Fibroblast of lung (primary cell): Measurements from ENCODE around the gene IL21R.

ENCODE experiments used
- CTCF ChIP-seq, 2 donors: IDR thresholded peaks in 1 of 2; conservative IDR thresholded peaks in 1 of 2; 1 replicate in 1 of 2; 2 replicates in 1 of 2; pipeline ENCODE4 v1.5.1; 2011 to 2012; ENCODE audit warnings: low read length in 2 of 2, control low read depth in 1 of 2, inconsistent platforms in 1 of 2, low read depth in 1 of 2, mild to moderate bottlenecking in 1 of 2
- EZH2 ChIP-seq: IDR thresholded peaks from 2 replicates; pipeline ENCODE4 v1.5.1; 2012; ENCODE audit warnings: low read length, control low read depth, mild to moderate bottlenecking; ENCODE audit errors: missing control alignments

GRCh38 chr16:27483088-27483437, 81.1 kb downstream of the IL21R start:
- TF ChIP-seq CTCF (conservative IDR thresholded peaks at IDR 0.05 in 1 of 2, IDR thresholded peaks at IDR 0.05 in 1 of 2; ENCODE audit: low read depth in 1 of 2, low read length in 2 of 2) = no peak
- TF ChIP-seq EZH2 = no peak
